ENCODE results near the gene TNFRSF12A. TPM values are rescaled to one million over a fixed set of nuclear protein-coding genes. Genes with fewer than 3 reads are reported as not detected.

TNFRSF12A gene
- total and polyA plus RNA-seq, 2 of the 4 experiments (the other 2 are of a cell fraction) = 103 to 304 TPM

- DNase-seq = no peak
- Histone ChIP-seq H3K27me3 (ENCODE audit: control insufficient read depth, insufficient read depth, low read length) (peaks cover 67% of the 10 kb centered on the region), H3K18ac (ENCODE audit: low read depth, low read length) (no peak overlapping the region), H2BK20ac (ENCODE audit: low read depth, low read length) (no peak overlapping the region), H2BK120ac (ENCODE audit: low read depth, low read length) (no peak overlapping the region), H3K23ac (ENCODE audit: low read depth, low read length) (no peak overlapping the region), H2BK5ac (ENCODE audit: low read depth, low read length, poor library complexity, severe bottlenecking) (no peak overlapping the region), H3K4me1 (ENCODE audit: control insufficient read depth, insufficient read depth, low read length) (no peaks in the 10 kb centered on the region; the same call in 1 of the 2 replicates), H3K56ac (ENCODE audit: extremely low read depth, insufficient read depth, low read length) (no peak overlapping the region), H3K4me2 (ENCODE audit: low read depth, low read length) (no peak overlapping the region), H3K9me3 (ENCODE audit: control insufficient read depth, insufficient read depth, low read length) (no peaks in the 10 kb centered on the region; the same call in 1 of the 2 replicates), H3K4me3 (ENCODE audit: insufficient read depth, low read depth, low read length) (no peak overlapping the region), H4K5ac (ENCODE audit: low read depth, low read length) (no peak overlapping the region), H2AK9ac (replicated peaks; ENCODE audit: low read depth, low read length, poor library complexity) (no peak overlapping the region), H2AK5ac (ENCODE audit: low read depth, low read length) (no peak overlapping the region), H4K8ac (ENCODE audit: low read depth in 2 of 2, low read length in 2 of 2) (no peak overlapping the region), H4K91ac (ENCODE audit: insufficient read depth, low read depth, low read length) (no peak overlapping the region), H3K14ac (replicated peaks; ENCODE audit: low read depth, low read length) (no peak overlapping the region), H3K4ac (ENCODE audit: low read depth, low read length) (no peak overlapping the region), H3K36me3 (ENCODE audit: control insufficient read depth, insufficient read depth, low read length) (no peaks in the 10 kb centered on the region), H4K20me1 (ENCODE audit: insufficient read depth, low read length) (no peaks in the 10 kb centered on the region), H3K27ac (ENCODE audit: insufficient read depth, low read length) (no peak overlapping the region), H3K9ac (ENCODE audit: low read depth, low read length) (no peak overlapping the region), H2BK15ac (ENCODE audit: low read depth, low read length) (no peak overlapping the region), H3K9me1 (ENCODE audit: insufficient read depth, low read length) (no peaks in the 10 kb centered on the region), H3K79me1 (ENCODE audit: low read depth in 1 of 2, low read length in 2 of 2) (no peaks in the 10 kb centered on the region), H2AFZ (replicated peaks; ENCODE audit: low read length, poor library complexity) (no peak overlapping the region)
- 57% methylated on average over 1 of the region's 6 CpGs; no CpG with 5 or more reads in 1 of the 2 experiments for WGBS, 2 experiments (ENCODE audit: extremely low coverage in 2 of 2, insufficient read length in 1 of 2)
- TF ChIP-seq, protein P1, sequence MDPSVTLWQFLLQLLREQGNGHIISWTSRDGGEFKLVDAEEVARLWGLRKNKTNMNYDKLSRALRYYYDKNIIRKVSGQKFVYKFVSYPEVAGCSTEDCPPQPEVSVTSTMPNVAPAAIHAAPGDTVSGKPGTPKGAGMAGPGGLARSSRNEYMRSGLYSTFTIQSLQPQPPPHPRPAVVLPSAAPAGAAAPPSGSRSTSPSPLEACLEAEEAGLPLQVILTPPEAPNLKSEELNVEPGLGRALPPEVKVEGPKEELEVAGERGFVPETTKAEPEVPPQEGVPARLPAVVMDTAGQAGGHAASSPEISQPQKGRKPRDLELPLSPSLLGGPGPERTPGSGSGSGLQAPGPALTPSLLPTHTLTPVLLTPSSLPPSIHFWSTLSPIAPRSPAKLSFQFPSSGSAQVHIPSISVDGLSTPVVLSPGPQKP (IDR thresholded peaks at IDR 0.05; ENCODE audit: borderline replicate concordance, low read depth, low read length) = no peak
- TF ChIP-seq MXI1 (IDR thresholded peaks at IDR 0.05; ENCODE audit: borderline replicate concordance, low read depth, low read length) = no peak
- no peak for TF ChIP-seq NFE2L2 (IDR thresholded peaks at IDR 0.05; ENCODE audit: low read depth, low read length)
- no peak for TF ChIP-seq CTCF (conservative IDR thresholded peaks at IDR 0.05; ENCODE audit: low read depth, low read length)
- no peak for TF ChIP-seq BHLHE40 (IDR thresholded peaks at IDR 0.05; ENCODE audit: low read depth, low read length)
- TF ChIP-seq RCOR1 (IDR thresholded peaks at IDR 0.05; ENCODE audit: insufficient replicate concordance, low read length) = no peak
- no peak for TF ChIP-seq RAD21 (IDR thresholded peaks at IDR 0.05; ENCODE audit: low read length)
- no peak for TF ChIP-seq SMC3 (IDR thresholded peaks at IDR 0.05; ENCODE audit: low read depth, low read length)
- TF ChIP-seq, protein P2, sequence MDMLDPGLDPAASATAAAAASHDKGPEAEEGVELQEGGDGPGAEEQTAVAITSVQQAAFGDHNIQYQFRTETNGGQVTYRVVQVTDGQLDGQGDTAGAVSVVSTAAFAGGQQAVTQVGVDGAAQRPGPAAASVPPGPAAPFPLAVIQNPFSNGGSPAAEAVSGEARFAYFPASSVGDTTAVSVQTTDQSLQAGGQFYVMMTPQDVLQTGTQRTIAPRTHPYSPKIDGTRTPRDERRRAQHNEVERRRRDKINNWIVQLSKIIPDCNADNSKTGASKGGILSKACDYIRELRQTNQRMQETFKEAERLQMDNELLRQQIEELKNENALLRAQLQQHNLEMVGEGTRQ (IDR thresholded peaks at IDR 0.05; ENCODE audit: low read depth, low read length) = no peak
- TF ChIP-seq RFX5 (IDR thresholded peaks at IDR 0.05; ENCODE audit: low read depth, low read length) = no peak
- no peak for TF ChIP-seq POLR2A (IDR thresholded peaks at IDR 0.05; ENCODE audit: low read depth, low read length)
- no peak for TF ChIP-seq MAFK (IDR thresholded peaks at IDR 0.05; ENCODE audit: low read depth, low read length)
- no peak for TF ChIP-seq CEBPB (IDR thresholded peaks at IDR 0.05; ENCODE audit: low read depth, low read length)
- no peak for TF ChIP-seq FOS (IDR thresholded peaks at IDR 0.05; ENCODE audit: low read depth, low read length)
- TF ChIP-seq MAZ (IDR thresholded peaks at IDR 0.05; ENCODE audit: borderline replicate concordance, low read depth, low read length) = no peak
- intact Hi-C loops (cut with micrococcal nuclease) (no loop called here), dilution Hi-C loops (cut with HindIII; ENCODE audit: low sequenced_read_pairs, unreplicated experiment) (no loop called here), in situ Hi-C loops (cut with MboI; ENCODE audit: low sequenced_read_pairs) (no loop called here)
- ChIA-PET CTCF (interaction anchor here (1.5 kb wide), 2 partner anchors 13 to 14 kb away, joined by 7 to 8 read pairs; no protein-coding TSS in a partner anchor), POLR2A (ENCODE audit: unreplicated experiment) (no interaction called here)
- BruUV-seq (replicated peaks) = no TSS peak
- ATAC-seq (ENCODE audit: low read depth) = no peak
These were observed 24.5 kb downstream of the TNFRSF12A start for GRCh38 chr16:3044708-3045107.

Data from IMR-90 (cell line).